Epithelial cell of proximal tubule (primary cell): Measurements from ENCODE around the gene RALGPS1. TPM values are rescaled to one million over a fixed set of nuclear protein-coding genes. Genes with fewer than 3 reads are reported as not detected.
A peak's percentile ranks its signal among the peaks of the same experiment; 100 is the strongest.

Experiments used
- DNase-seq: peaks from one replicate; pipeline ENCODE4 v3.0.0-alpha.2; 2011; ENCODE audit warnings: low read depth
- H3K4me3 ChIP-seq: 2 replicates; pipeline ENCODE4 v1.5.1; 2011; ENCODE audit warnings: low read depth, mild to moderate bottlenecking, low read length
- CTCF ChIP-seq: conservative IDR thresholded peaks from 2 replicates; pipeline ENCODE4 v1.5.1; 2012; ENCODE audit warnings: low read depth, mild to moderate bottlenecking, low read length
- total RNA-seq: library from RNA; depleted of rRNA; stranded (reverse); fragments of >200 nt; gene quantifications from 2 replicates; pipeline ENCODE4 v1.2.3, GENCODE V29; 2015

The RALGPS1 gene
- total RNA-seq, 1 donor from 2014 or later, result 4.0 TPM

GRCh38 chr9:127061411-127061810 is 146.8 kb downstream of the RALGPS1 start:
- DNase-seq, result no peak
- no peak for TF ChIP-seq CTCF
- no peak overlapping the region for H3K4me3 ChIP-seq

- no peak for DNase-seq
- no peak for TF ChIP-seq CTCF
- no peak overlapping the region for H3K4me3 ChIP-seq
Measured at GRCh38 chr9:127064335-127064734, 149.8 kb downstream of the RALGPS1 start.

GRCh38 chr9:127065592-127065991 is 151.0 kb downstream of the RALGPS1 start:
- no peak overlapping the region for H3K4me3 ChIP-seq
- DNase-seq, result peak; percentile 25
- TF ChIP-seq CTCF, result no peak

- TF ChIP-seq CTCF, result no peak
- no peak for DNase-seq
Measured at GRCh38 chr9:127066060-127066850, 151.7 kb downstream of the RALGPS1 start.

GRCh38 chr9:127066851-127067136 is 152.2 kb downstream of the RALGPS1 start:
- DNase-seq, result no peak
- no peak for TF ChIP-seq CTCF
- H3K4me3 ChIP-seq, result no peak overlapping the region

More at GRCh38 chr9:127066060-127066850, 151.7 kb downstream of the RALGPS1 start:
- H3K4me3 ChIP-seq, result no peak overlapping the region

GRCh38 chr9:127067603-127068220 is 153.1 kb downstream of the RALGPS1 start:
- DNase-seq, result no peak
- no peak for TF ChIP-seq CTCF
- H3K4me3 ChIP-seq, result no peak overlapping the region
